SIG-M5 (cell line): ENCODE results near the gene P4HA1.
"Not testable (repeated sequence)": the region's sequence is repeated elsewhere in the genome, so short reads cannot be mapped to it uniquely, and the experiment has no call there.

Experiments
- DNase-seq: peaks from one replicate; lab custom pipeline; 2025; lab: John Stamatoyannopoulos, UW

Gene P4HA1

DNA sequence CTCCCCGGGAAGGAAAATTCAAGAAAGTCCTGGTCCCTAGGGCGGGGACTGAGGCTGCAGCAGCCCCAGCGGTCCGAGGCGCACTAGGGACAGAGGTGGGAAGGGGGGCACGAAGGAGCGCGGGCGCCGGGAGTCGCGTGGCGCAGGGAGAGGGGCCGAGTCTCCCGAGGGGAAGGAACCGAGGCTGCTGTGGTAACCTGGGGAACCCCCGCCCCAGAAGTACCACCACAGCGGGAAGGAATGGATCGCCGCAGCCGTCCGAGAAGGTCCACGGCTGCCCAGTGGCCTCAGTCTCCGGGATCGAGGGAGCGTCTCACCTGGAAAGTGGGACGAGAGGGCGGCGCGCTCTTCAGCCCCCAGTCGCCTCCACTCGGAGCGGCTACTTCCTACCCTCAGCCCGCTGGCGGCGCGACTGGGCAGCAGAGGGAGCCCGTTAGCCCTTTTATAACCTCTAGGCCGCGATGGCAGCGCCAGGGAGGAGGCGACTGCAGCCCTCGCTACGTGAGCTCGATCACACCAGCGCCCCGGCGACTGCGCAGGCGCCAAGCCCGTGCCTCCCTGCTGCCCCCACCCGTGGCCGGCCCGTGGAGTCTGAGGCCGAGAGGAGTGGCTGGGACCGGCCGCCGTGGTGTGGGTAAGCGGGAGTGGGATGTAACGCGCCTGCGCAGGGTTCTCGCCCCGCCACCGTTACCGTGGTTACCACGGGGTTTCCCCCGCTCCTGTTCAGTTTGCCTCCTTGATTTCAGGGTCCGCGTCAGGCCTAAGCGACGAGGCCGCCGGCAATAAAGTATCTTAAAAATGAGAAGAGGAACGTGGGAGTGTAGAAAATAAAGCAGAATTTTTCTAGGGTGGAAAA, at the start of gene P4HA1:
P4HA1 (minus strand) TSS at position 418 of the 856 bp plus-strand sequence. CDS start 21,983 bp downstream, outside the sequence.
- DNase-seq = peak; percentile 66

DNA sequence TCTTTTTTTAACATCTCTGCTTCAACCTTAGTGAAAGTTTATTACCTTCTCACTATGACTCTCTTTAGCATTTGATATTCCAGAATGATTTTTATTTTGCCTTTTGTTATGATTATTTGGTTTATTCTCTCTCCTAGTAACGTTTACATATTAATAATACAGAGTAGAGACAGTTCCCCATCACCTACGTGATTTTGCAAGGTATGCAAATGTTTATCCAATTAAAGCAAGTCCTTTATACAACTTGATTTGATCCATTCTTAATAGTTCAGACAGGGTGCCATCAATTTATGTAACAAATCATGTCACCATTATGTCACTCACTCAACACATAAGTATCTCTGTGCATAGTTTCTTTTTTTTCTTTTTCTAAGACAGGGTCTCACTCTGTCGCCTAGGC, 44.9 kb upstream of the P4HA1 start:
- no peak for DNase-seq

DNA sequence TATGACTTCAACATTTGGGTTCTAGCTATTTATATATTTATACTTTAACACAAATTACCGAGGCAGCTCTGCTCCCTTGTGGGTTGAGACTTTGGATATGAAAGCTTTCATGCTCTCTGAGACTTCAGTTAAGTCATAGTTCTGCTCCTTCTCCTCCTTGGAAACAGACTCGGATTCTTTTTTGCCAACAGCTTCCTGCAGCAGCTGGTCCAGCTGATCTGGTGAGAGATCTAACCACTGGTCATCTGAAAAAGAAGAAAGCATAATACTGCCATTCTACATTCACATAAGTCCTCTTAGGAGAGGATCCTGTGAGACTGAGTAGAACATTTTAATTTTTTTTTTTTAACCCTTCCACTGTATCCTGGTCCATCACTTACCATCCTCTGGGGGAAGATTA, 42.6 kb upstream of the P4HA1 start:
- DNase-seq = no peak

DNA sequence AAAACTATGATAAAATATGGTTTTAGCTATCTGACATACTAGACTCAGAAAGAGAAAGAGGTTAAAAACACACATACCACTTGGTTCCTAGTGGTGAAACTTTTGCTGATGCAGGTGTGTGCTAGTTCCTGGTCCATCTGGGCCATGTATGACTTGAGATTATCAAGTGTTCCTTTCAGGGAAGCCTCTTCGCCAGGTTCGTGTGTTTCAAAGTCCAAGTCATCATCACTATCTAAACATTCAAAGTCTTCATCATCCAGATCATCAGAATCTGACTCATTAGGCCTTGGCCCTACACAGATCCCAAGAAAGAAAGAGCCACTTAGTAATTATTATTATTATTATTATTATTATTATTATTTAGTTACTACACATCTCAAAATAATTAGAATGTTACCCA, 40.0 kb upstream of the P4HA1 start:
- DNase-seq = no peak

DNA sequence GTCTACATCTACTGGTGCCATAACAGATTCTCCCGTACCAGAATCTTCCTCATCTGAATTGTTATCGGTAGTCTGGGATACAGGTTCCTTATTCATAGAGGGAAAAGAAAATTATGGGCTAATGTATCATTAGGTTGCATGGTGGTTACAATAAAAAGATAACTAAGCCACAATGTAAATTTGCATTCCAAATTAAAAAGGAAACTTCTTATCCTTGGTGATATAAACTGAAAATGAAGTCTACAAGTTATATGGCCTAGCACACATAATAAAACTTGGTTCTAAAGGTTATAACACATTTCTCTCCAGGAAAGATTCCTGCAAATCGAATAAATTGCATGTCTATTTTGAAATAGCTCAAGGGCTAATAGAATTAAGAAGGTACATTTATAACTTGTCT, 38.1 kb upstream of the P4HA1 start:
- no peak for DNase-seq

DNA sequence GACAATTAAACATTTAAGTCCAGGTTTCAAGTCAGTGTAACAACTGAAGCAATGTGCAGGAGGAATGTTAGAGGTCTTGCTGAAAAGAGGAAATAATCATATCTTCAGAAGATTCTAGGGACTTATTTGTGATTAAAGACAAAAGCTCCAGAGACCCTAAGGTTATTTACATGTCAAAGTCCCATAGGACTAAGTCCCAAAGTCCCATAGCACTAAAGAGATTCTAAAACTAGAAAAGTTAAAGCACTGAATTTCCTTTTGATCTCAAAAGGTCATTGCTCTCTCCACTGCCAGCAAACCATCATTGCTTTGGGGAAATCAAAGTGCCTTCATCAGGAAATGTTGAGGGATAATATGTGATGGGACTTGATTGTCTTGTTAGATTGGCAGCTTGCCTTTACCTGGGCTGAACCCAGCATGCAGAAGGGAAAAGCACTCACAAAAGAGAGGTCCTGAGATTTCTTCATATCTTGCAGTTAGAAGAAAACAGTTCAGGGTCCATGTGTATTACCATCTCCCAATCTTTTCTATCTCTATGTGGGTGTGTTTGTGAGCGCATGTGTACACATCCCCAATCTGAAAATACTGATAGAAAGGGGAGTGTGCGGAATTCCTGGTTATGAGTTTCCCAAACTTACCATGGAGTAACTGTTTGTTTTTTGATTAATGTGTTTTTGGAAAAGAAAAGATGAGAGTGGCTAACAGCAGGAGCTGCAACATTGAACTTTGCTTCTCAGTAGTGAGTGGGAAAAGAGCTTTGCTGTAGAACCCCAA, 35.4 kb upstream of the P4HA1 start:
- no peak for DNase-seq

DNA sequence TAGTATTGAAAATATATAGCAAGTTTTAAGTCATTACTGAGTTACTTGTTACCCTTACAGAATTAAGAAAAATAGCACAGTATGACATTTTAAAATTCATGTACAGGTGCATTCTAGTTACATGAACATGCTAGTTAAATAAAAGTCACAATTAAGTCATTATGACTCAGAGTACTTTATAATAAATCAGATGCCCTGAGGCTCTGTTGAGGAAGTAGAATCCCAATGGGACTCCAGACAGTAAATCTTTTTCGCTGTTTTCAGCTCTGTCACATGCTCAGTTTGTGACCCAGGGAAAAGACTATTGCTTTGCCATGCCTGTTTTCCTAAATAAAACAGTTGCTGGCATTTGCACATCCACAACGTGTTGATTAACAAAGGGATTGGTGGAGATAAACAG, 34.6 kb upstream of the P4HA1 start:
- no peak for DNase-seq

DNA sequence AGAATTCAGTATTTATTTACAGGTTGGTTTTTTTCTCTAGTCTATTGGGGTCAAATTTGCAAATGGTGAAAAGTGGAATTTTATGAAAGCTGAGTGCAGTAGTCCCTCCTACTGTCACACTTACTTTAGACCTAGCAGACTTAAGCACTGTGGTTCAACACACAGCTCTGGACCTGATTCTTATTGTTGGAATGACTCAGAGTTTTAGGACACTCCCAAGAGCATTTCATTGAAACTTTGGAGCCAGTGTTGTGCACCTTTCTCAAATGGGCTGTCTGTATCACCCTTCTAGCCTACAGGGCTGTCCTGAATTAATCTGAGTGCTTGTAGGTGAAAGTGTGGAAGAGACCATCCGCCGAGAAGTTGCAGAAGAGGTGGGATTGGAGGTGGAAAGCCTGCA, 29.7 kb upstream of the P4HA1 start:
- DNase-seq = no peak

DNA sequence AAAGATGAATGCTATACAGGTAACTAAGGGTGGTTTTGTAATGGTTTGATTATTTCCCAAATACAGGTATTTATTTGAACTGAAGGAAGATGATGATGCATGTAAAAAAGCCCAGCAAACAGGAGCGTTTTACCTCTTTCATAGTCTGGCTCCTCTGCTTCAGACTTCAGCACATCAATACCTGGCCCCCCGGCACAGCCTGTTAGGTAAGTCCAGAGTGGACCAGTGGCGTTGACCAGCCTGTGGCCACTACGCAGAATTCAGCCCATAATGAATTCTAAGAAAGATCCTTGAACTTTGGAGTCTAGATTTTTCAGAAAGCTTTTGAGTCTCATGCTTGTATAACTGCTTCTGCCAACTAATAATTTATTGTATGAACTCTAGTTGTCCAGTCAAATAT, 23.3 kb upstream of the P4HA1 start:
- no peak for DNase-seq

DNA sequence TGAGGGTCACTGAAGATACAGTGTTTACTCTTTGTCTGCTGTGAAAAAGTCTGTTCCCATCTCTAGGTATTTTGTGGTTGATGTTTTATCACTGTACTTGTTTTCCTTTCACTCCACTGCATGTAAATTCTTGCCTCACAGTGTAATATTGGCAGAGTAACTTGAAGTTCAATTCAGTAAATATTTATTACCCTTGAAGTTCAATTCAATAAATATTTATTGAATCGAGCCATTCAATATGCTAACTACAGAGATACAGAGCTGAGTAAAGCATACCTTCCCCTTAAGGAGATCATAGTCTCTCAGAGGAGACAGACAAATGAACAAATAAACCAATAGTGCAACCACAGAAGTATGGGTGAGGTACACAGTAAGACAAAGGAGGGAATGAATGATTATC, 22.8 kb upstream of the P4HA1 start:
- no peak for DNase-seq

DNA sequence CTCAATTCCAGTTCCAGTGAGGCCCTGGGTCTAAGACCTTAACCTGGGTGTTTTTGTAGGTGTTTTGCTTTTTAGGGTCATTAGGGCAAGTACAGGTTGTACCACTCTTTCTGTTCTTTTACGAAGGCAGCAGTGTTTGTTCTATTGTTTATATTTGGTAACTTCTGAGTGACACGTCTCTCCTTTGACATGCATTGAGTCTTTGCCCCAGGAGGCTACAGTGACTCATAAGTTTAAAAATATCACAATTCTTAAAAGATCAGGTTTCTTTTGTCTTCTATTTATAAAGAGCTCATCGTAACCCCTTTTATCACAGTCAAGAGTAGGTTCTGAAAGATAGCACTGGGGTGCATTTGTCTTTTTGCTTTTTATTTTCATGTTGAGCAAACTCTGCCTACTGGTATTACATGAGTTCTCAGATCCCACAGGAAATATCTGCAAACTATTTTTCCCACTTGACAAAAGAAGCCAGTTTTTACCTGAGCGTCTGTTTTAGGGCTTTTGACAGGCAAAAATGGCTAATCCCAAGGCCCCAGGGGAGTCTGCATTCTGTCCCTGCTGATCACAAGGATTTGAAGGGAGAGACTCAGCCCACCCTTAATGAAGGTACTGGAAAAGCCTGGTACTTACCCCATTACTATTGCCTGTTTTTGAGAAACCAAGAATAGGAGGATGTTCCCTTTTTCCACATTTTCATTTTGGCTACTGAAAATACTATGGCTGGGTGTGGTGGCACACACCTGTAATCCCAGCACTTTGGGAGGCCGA, 21.5 kb upstream of the P4HA1 start:
- DNase-seq = no peak

DNA sequence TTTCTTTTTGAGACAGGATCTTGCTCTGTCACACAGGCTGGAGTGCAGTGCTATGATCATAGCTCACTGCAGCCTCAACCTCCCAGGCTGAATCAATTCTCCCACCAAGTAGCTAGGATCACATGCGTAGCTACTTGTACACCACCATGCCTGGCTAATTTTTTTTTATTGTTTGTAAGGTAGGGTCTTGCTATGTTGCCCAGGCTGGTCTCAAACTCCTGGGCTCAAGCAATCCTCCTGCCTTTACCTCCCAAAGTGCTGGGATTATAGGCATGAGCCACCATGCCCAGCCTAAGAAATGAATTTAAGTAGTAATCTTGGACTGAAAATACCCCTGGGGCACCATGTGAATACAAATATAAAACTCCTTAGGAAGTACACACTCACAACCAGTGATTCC, 19.4 kb upstream of the P4HA1 start:
- DNase-seq = no peak

DNA sequence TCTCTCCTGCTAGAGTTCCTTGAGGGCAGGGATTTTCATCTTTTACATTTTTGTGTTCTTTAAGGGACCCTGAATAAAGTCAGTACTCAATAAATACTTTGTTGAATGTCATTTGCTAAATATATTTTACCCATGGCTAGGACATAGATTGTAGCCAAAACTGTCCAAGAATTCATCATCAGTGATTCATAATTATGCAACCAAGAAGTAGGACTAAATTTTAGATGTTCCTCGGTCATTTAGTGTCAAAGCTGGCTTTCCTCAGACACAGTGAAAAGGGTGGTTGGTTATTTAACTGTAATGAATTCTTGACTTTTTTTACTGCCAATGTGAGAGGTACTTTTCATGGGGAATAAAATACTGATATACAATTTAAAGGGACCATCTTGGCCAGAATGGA, 16.9 kb upstream of the P4HA1 start:
- DNase-seq = no peak

DNA sequence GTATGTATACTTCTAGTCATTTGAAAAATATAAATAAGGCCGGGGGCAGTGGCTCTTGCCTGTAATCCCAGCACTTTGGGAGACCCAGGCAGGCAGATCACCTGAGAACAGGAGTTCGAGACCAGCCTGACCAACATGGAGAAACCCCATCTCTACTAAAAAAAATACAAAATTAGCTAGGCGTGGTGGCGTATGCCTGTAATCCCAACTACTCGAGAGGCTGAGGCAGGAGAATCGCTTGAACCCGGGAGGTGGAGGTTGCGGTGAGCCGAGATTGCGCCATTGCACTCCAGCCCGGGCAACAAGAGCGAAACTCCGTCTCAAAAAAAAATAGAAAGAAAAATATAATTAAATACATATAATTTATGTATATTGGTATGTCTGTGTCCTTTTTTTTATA, 15.4 kb upstream of the P4HA1 start:
- DNase-seq = not testable (repeated sequence)

DNA sequence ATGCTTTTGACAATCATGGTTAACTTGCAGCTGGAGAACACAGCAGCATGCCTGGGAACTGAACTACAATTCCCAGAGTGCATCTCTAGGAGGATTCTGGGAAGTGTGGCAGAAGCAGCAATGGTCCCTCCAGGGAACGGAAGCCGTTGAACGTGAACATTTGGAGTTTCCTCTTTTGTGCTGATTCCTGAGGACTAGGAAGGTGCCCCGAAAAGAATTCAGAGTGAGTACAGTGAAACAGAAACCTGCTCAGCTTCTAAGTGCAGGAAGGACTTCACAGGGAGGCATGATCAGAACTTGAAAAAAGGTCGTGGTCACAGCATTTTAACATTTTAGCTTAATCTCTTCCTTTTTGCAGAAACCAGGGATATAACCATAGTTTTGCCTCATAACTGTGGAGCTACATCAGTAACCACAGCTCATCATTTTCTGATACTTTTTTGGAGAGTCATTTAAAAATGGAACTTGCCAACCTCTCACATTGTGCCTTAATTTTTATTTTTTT, 13.7 kb upstream of the P4HA1 start, which contains the start of gene NUDT13:
NUDT13 (plus strand) TSS at position 111 of the 505 bp plus-strand sequence. CDS start 3,911 bp downstream, outside the sequence.
- DNase-seq = peak; percentile 63

DNA sequence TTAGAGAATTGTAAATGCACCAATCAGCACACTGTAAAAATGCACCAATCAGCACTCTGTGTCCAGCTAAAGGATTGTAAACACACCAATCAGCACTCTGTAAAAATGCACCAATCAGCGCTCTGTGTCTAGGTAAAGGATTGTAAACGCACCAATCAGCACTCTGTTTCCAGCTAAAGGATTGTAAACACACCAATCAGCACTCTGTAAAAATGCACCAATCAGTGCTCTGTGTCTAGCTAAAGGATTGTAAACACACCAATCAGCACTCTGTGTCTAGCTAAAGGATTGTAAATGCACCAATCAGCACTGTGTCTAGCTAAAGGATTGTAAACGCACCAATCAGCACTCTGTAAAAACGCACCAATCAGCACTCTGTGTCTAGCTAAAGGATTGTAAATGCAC, 12.6 kb upstream of the P4HA1 start:
- not testable (repeated sequence) for DNase-seq

DNA sequence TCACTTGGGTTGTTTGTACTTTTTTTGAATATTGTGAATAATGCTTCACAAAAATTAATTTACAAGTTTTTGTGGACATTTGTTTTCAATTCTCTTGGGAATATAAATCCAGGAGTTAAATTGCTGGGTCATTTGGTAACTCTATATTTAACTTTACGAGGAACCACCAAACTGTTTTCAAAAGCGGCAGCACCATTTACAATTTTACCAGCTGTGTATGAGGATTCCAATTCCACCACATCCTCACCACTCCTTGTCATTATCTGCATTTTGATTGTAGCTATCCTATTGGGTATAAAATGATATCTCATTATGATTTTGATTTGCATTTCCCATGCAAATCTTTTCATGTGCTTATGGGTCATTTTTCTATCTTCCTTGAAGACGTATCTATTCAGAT, 9.6 kb upstream of the P4HA1 start:
- no peak for DNase-seq

DNA sequence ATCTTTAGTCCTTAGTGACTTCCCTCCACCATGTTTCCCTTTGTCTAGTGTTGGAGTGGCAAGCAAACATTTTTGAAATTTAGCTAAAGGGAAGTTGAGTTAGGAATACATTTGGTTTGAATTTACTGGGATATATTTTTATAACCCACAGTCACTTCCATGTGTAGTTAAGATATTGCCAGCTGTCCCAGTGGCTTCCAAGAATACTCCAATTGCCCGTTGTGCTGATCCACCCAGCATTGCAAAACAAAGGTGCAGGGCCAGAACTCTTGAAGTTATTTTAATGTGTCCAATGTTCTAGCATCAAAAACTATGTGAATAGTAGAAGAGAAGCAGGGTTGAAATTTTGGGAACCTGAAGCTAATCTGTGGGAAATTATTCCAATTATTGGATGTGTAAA, 2.5 kb upstream of the P4HA1 start:
- DNase-seq = no peak

DNA sequence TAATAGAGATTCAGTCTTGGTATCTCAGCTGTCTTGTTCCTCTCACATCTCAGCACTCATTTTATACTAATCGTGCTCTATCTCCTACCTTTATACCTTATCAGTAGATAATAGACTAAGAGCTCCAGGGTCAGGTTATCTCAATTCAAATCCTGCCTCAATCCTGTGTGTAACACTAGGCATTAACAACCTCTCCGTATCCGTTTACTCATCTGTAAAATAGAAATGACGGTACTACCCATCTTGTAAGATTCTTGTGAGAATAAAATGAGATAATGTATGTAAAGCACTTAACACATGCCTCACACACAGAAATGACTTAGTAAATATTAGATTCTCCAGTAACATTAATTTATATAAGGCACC, 622 bp upstream of the P4HA1 start:
- DNase-seq = no peak

DNA sequence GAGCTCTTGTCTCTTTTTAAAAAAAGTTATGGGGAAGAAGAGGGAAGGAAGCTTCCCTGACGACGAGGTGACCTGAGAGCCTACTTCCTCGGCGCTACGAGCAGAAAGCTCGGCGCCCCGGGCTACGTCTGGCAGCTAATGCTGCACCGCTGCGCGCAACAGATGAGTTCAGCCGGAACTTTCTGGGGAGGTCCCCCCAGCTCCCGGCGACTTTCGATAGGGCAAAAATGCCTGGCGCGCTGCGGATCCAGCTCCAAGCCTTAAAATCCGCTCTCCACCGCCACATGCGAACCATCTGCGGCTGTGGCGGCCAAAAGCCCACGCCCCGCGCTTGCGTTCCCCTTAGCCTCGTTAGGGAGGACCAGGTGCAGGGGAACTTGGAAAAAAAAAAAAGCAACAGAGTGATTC, 621 bp downstream of the P4HA1 start:
- no peak for DNase-seq

DNA sequence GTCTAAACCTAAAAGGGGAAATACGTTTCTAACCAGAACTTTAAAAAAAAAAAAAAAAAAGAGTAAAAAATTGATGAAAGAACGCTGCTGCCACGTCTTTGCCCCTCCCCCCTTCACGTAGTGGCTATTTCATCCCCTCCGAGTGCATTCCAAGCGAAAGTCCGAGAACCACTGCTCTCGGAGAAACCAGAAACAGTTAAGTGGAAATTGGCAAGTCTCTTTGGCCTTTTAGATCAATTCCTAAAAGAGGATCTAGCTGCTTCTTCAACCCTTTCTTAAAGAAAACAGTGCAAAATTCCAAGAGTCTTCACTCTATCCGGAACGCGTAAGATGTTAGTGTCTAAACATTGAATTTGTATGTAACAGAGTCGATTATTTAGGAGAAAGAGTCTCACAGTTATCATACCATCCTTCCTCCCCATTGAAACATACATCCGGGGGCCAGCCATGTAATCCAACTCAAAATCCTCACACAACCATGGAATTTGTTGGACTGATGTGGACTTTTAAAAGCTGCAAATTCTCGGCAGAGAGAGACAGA, 1.1 kb downstream of the P4HA1 start:
- no peak for DNase-seq

DNA sequence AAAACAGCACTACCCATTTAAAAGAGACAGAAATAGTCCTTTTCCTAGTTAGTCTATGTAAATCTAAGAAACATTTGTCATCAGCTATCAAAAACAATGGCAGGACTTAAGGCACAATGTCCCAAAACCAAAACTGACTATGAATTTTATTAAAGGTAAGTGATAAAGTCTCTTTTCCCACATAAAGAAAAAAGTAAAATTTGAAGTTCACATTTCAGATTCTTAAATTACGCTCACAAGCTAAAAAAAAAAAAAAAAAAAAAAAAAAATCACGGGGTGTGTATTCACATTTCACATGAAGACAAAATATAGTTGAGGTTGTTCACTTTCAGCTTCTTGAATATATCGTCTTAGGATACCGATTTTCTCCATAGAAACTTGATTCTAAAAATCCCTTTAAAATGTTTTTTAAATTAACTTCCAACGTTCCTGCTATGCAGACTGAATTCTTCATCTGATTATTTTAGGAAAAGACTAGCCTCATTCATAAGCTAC, 1.6 kb downstream of the P4HA1 start:
- DNase-seq = no peak
